ENCODE measurements around the gene DUSP6.

DNA sequence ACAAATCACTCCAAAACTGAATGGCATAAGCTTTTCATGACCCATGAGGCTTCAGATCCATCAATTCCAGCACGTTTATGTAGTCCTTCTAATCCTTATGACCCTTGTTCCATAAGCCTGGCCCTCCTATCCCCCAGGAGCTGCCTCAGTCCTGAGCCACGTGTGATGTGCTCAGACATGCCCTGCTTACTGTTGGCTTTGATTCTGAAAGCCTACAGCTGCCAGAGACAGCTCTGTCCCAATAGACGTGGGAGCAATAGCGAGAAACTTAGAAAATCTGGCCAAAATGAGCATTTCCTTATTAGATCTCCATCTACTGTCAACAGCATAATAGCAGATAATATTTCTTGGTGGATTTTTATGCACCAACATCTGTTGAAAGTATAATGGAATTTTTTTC lies 33.2 kb downstream of the DUSP6 start:
- TF ChIP-seq EGR1 (IDR thresholded peaks at IDR 0.05; ENCODE audit: low read depth in 2 of 2): no peak
- TF ChIP-seq CTCF (IDR thresholded peaks at IDR 0.05; ENCODE audit: low read depth, low read length, missing input control): no peak
- no peak for TF ChIP-seq JUND (IDR thresholded peaks at IDR 0.05)
- TF ChIP-seq HNF4G (IDR thresholded peaks at IDR 0.05): no peak
- TF ChIP-seq TAF1 (conservative IDR thresholded peaks at IDR 0.05): no peak
- no peak for TF ChIP-seq ATF3 (IDR thresholded peaks at IDR 0.05)

Data from liver (tissue), 3 donors.